ENCODE data around the gene TBCK. TPM values are rescaled to one million over a fixed set of nuclear protein-coding genes. Genes with fewer than 3 reads are reported as not detected.

The TBCK gene
- total RNA-seq, 2 experiments from 2014 or later, result 19.4 to 21.6 TPM

DNA sequence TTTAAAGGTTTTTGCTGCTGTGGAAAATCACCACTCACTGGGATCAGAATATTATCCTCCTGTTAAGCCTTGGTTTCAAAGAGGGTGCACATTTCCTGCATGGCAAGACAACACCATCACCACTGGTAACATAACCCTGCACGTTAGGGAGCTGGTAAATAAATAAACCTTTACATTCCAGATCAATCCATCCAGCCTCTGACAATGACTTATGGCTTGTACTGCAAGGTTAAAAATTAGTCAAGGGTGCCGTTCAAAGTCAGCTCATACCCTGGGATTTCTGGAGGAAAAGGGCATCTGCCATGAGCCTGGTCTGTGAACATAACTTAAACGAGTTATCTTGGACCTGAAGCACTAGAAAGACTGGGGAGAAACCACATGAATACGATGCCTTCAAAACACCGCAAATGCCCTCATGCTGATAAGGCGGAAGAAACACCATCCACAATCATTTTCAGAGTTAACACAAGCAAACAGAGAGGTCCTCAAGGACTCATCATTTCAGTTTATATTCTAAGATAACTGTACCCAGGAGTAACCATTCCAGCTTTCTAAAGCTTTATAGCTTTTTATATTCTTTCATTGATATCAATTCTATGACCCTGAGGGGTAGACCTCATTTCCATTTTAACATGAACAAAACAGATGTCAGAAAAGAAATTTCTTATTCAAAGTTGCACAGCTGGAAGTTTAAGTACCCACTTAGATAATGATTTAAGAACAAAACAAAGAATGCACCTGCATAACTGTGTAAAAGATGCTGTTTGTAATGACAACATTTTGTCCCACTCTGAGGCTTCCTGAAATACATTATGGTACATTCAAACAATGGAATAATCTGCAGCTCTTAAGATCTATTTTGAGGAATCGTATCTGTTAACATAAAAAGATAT lies 317.6 kb downstream of the TBCK start:
- no peak for DNase-seq
- no peaks in the 10 kb centered on the region for H3K4me1 Mint-ChIP-seq (ENCODE audit: low read depth)
- H3K4me3 Mint-ChIP-seq, result no peak overlapping the region
- intact Hi-C loops (cut with micrococcal nuclease), result no loop called here
- no peaks in the 10 kb centered on the region for H3K27me3 Mint-ChIP-seq (ENCODE audit: low read depth)
- no peak overlapping the region for H3K27ac Mint-ChIP-seq
- H3K9me3 Mint-ChIP-seq, result no peaks in the 10 kb centered on the region
- no peaks in the 10 kb centered on the region for H3K36me3 Mint-ChIP-seq (ENCODE audit: low read depth)
- CTCF ChIA-PET, result no interaction called here

- no peak overlapping the region for H3K27ac Mint-ChIP-seq
- H3K4me1 Mint-ChIP-seq (ENCODE audit: low read depth), result no peaks in the 10 kb centered on the region
- DNase-seq, result no peak
- no peaks in the 10 kb centered on the region for H3K27me3 Mint-ChIP-seq (ENCODE audit: low read depth)
- CTCF ChIA-PET, result no interaction called here
- H3K4me3 Mint-ChIP-seq, result no peak overlapping the region
- intact Hi-C loops (cut with micrococcal nuclease), result no loop called here
- H3K9me3 Mint-ChIP-seq, result no peaks in the 10 kb centered on the region
- H3K36me3 Mint-ChIP-seq (ENCODE audit: low read depth), result no peaks in the 10 kb centered on the region
Measured at GRCh38 chr4:105996845-105997244, 319.2 kb downstream of the TBCK start.

GRCh38 chr4:105994841-105995501 lies 321.0 kb downstream of the TBCK start:
- CTCF ChIA-PET, result no interaction called here
- no peak overlapping the region for H3K27ac Mint-ChIP-seq
- H3K4me3 Mint-ChIP-seq, result no peak overlapping the region
- no peaks in the 10 kb centered on the region for H3K4me1 Mint-ChIP-seq (ENCODE audit: low read depth)
- no peak for DNase-seq
- H3K27me3 Mint-ChIP-seq (ENCODE audit: low read depth), result no peaks in the 10 kb centered on the region
- intact Hi-C loops (cut with micrococcal nuclease), result no loop called here
- H3K9me3 Mint-ChIP-seq, result no peaks in the 10 kb centered on the region
- no peaks in the 10 kb centered on the region for H3K36me3 Mint-ChIP-seq (ENCODE audit: low read depth)

DNA sequence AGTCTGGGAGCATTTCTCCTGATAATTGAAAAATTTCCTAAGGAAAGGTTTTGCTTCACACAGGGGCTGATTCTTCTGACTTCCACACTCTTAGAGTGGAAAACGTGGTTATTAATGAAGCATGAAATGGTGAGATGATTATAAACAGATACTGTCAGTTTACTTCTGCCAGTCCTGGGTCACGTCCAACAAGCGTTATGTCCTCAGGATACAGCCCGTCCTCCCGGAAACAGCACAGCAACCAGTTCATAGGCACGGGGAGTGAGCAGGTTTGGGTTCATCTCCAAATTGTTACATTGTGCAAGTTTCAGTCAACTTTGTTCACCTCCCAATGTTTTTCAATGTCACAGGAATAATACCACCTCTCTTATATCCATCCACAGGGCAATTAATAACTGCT lies 321.9 kb downstream of the TBCK start:
- H3K4me3 Mint-ChIP-seq, result no peak overlapping the region
- no peaks in the 10 kb centered on the region for H3K9me3 Mint-ChIP-seq
- intact Hi-C loops (cut with micrococcal nuclease), result no loop called here
- no peaks in the 10 kb centered on the region for H3K4me1 Mint-ChIP-seq (ENCODE audit: low read depth)
- no peaks in the 10 kb centered on the region for H3K27me3 Mint-ChIP-seq (ENCODE audit: low read depth)
- CTCF ChIA-PET, result no interaction called here
- no peak overlapping the region for H3K27ac Mint-ChIP-seq
- DNase-seq, result no peak
- no peaks in the 10 kb centered on the region for H3K36me3 Mint-ChIP-seq (ENCODE audit: low read depth)

GRCh38 chr4:105992641-105993305 lies 323.2 kb downstream of the TBCK start:
- DNase-seq, result no peak
- Mint-ChIP-seq H3K9me3 (peaks cover 2% of the 10 kb centered on the region), H3K27me3 (ENCODE audit: low read depth) (peaks cover 2% of the 10 kb centered on the region), H3K36me3 (ENCODE audit: low read depth) (no peaks in the 10 kb centered on the region), H3K27ac (no peak overlapping the region), H3K4me3 (no peak overlapping the region), H3K4me1 (ENCODE audit: low read depth) (no peaks in the 10 kb centered on the region)
- CTCF ChIA-PET, result no interaction called here
- intact Hi-C loops (cut with micrococcal nuclease), result no loop called here

DNA sequence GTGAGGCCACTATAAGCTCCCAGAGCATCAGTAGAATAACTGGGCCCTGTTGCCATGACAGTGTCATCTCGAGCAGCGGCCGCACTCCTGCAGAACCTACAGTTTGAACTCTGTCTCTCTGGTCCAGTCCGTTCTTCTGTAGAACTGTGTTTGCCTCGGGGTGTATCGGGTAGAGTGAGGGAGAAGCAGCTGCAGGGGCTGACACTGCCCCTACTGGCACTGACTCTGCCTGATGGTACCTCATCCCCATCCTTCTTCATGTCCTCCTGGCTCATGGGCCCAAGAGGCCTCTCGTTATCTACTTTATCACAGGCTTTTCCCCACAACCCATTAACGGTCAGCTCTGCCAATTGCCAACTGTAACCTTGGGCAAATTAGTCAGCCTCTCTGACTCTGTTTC lies 324.3 kb downstream of the TBCK start:
- CTCF ChIA-PET, result no interaction called here

More for the DNA sequence above, 324.3 kb downstream of the TBCK start:
- H3K36me3 Mint-ChIP-seq (ENCODE audit: low read depth), result no peaks in the 10 kb centered on the region
- peaks cover 2% of the 10 kb centered on the region for H3K9me3 Mint-ChIP-seq
- no peak overlapping the region for H3K27ac Mint-ChIP-seq
- peaks cover 2% of the 10 kb centered on the region for H3K27me3 Mint-ChIP-seq (ENCODE audit: low read depth)
- H3K4me3 Mint-ChIP-seq, result no peak overlapping the region
- intact Hi-C loops (cut with micrococcal nuclease), result no loop called here
- no peak for DNase-seq
- no peaks in the 10 kb centered on the region for H3K4me1 Mint-ChIP-seq (ENCODE audit: low read depth)

Other genes with a start within 250 kb of the TBCK start
- 10 to 100 TPM; 49.7 to 52.0 TPM for gene AIMP1, start 341 bp upstream of the TBCK start, total RNA-seq
- gene GIMD1, start 52.6 kb upstream of the TBCK start, total RNA-seq, result not detected

Data from activated naive CD4-positive, alpha-beta T cell treated with anti-CD3 and anti-CD28 coated beads for 36 hours (primary cell).